ENCODE results near the gene DENND1A.

GRCh38 chr9:123639743-123640142, 290.2 kb downstream of the DENND1A start:
- no peak for TF ChIP-seq CEBPB (IDR thresholded peaks at IDR 0.05)
- no peak for TF ChIP-seq POLR2A (IDR thresholded peaks at IDR 0.05; ENCODE audit: low read length)
- no peak for TF ChIP-seq ZC3H11A (IDR thresholded peaks at IDR 0.05)
- no peak for TF ChIP-seq RAD21 (conservative IDR thresholded peaks at IDR 0.05 in 1 of 2, IDR thresholded peaks at IDR 0.05 in 1 of 2)
- no peak for TF ChIP-seq MAX (IDR thresholded peaks at IDR 0.05)
- no peak for TF ChIP-seq CTCF (IDR thresholded peaks at IDR 0.05)
